ENCODE results near the gene EPHB1. TPM values are rescaled to one million over a fixed set of nuclear protein-coding genes. Genes with fewer than 3 reads are reported as not detected.

Gene EPHB1
- total RNA-seq, 2 donors from 2014 or later = 1.2 to 1.3 TPM

DNA sequence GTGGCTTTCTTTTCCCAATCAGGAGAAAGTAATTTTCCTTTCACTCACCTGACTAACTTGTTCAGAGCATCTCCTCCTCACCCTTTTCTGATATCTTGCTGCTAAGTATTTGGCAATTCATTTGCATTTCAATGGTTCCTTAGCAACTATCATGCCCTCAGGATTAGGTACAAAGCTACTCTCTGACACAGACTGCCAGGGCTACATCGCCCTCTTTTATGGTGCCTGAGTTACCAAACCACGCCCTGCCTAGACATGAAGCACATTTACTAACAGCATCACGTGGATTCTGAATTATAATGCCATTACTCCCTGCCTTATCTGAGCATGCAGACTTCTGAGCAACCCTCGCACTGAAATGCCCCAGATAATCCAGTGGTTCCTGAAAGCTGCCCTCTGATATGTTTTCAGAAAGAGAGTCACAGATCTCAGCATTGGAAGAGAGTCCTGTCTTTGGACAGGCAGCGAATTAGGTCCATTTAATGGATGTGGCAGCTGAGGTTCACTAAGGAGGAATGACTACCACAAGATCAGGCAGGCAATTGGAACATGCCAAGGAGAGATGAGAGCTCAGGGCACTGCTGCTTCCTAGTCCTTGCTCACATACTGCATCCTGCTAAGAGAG lies 14.5 kb downstream of the EPHB1 start:
- H3K27me3 Mint-ChIP-seq = peaks cover 5% of the 10 kb centered on the region
- no peaks in the 10 kb centered on the region for H3K9me3 Mint-ChIP-seq
- no peak overlapping the region for H3K4me3 Mint-ChIP-seq
- ATAC-seq (replicated peaks) = no peak
- H3K4me1 Mint-ChIP-seq = peaks cover 2% of the 10 kb centered on the region
- H3K27ac Mint-ChIP-seq = no peak overlapping the region
- no peaks in the 10 kb centered on the region for H3K36me3 Mint-ChIP-seq (ENCODE audit: low read depth)

DNA sequence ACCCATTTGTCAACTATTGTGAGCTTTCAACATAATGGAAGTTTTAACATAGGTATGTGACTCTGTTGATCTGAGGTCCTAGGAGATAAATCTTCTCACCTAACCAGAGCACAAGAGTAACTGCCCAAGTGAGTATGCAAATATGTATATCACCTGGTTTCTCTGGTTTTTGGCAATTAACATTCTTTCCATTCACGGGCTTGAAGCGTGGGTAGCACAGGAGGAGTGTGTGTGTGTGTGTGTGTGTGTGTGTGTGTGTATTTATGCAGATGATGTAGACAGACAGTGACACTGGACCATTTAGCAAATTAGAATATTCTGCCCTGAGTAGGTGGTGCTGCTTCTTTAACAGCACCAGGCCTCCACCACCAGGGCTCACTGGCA lies 15.0 kb downstream of the EPHB1 start:
- peaks cover 3% of the 10 kb centered on the region for H3K27me3 Mint-ChIP-seq
- H3K4me1 Mint-ChIP-seq = no peaks in the 10 kb centered on the region
- no peak overlapping the region for H3K27ac Mint-ChIP-seq
- no peaks in the 10 kb centered on the region for H3K36me3 Mint-ChIP-seq (ENCODE audit: low read depth)
- no peak for ATAC-seq (replicated peaks)
- no peak overlapping the region for H3K4me3 Mint-ChIP-seq
- H3K9me3 Mint-ChIP-seq = no peaks in the 10 kb centered on the region

DNA sequence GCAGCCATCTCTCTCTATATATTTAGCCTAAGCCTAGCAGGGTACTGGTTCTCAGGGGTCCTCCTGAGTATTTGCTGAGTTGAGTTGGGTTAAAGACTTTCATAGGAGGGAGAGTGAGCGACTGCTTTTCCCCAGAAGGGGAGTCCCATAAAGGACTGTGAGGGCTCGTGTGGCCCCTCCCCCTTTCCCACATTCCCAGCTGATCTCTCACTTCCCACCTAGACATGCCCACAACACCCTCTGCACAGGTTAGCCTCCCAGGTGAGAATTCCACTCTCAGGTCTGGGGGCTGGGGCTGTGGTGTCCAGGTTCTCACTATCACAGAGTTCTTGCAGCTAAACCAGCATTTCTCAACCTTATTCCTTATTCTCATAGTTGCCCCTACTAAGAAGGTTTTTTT lies 15.8 kb downstream of the EPHB1 start:
- Mint-ChIP-seq H3K4me1 (no peaks in the 10 kb centered on the region), H3K36me3 (ENCODE audit: low read depth) (no peaks in the 10 kb centered on the region), H3K27me3 (peaks cover 3% of the 10 kb centered on the region), H3K9me3 (no peaks in the 10 kb centered on the region), H3K4me3 (no peak overlapping the region), H3K27ac (no peak overlapping the region)
- no peak for ATAC-seq (replicated peaks)

DNA sequence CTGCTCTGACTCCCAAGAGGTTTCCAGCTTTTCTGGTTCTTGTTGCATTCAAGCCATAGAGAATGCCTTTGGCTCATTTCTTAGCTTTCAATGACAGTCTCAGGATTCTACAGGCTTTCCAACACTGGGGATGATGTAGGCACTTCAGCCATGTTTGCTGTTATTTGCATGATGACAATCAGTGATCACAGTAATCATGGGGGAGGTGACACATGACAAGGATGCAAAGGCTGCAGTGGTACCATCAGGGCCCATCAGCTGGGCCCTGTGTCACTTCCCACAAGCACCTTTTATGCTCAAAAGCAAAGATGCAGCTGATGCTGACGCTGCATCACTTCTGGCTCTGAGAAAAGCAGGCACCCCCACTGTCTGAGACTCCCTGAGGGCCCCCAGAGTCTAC lies 18.6 kb downstream of the EPHB1 start:
- Mint-ChIP-seq H3K27ac (no peak overlapping the region), H3K4me3 (no peak overlapping the region), H3K36me3 (ENCODE audit: low read depth) (no peaks in the 10 kb centered on the region), H3K9me3 (no peaks in the 10 kb centered on the region), H3K27me3 (peaks cover 1% of the 10 kb centered on the region), H3K4me1 (no peaks in the 10 kb centered on the region)
- no peak for ATAC-seq (replicated peaks)

DNA sequence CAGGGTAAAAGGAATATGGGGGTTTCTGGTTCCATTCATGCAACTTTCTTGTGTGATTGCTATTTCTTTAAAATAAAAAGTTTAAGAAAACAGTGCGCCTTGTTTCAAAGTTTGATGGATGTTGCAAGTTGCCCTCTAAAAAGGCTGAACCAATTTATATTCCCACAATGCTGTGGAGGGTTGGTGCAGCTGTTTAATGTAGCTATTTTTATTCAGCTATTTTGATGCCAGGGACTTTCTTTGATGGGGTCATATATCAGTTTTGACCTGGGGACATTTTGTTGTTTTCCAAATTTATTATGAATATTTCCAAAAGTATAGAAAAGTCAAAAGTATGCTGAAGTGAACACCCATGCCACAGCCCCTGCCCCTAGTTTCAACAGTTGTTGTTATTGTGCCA lies 20.5 kb downstream of the EPHB1 start:
- Mint-ChIP-seq H3K27ac (no peak overlapping the region), H3K27me3 (peaks cover 8% of the 10 kb centered on the region), H3K4me1 (no peaks in the 10 kb centered on the region), H3K9me3 (no peaks in the 10 kb centered on the region), H3K4me3 (no peak overlapping the region), H3K36me3 (ENCODE audit: low read depth) (no peaks in the 10 kb centered on the region)
- no peak for ATAC-seq (replicated peaks)

DNA sequence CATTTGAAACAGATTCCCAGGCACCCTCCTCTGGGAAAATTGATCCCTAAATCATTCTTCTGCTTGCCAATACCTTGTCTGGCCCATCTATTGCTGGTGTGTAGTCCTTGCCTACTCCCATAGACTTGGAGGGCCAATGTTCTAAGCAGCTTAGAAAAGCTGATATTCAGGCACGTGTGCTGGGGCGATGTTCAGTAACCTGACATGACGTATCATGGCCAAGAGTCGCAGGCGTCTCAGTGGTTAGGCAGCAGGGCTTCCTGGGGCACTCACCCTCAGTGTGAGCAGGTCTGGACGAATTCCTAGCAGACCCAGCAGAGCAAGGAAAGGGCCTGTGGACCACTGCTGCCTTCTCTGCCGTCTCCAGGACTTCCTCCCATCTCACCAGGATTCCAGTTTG lies 21.6 kb downstream of the EPHB1 start:
- Mint-ChIP-seq H3K9me3 (no peaks in the 10 kb centered on the region), H3K4me1 (no peaks in the 10 kb centered on the region), H3K4me3 (no peak overlapping the region), H3K27me3 (peaks cover 8% of the 10 kb centered on the region), H3K36me3 (ENCODE audit: low read depth) (no peaks in the 10 kb centered on the region), H3K27ac (no peak overlapping the region)
- no peak for ATAC-seq (replicated peaks)

DNA sequence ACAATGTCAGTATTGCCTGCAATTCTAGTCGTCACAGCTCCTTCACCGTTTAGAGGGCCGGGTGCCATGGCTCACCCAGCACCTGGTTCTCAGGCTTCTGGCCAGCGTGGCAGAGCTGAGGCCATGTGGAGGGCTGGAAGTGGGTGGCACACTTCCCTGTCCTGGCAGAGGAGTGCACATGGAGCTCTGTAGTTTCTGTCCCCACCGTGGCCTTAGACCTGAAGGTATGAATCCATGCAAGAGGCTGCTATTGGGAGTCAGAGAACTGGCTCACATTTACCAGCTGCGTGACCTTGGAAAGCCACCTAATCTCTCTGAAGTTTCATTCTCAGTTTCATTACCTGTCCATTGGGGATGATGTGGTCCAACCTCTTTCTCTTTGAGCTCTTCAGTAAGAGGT lies 22.2 kb downstream of the EPHB1 start:
- Mint-ChIP-seq H3K4me3 (no peak overlapping the region), H3K27ac (no peak overlapping the region), H3K9me3 (no peaks in the 10 kb centered on the region), H3K4me1 (no peaks in the 10 kb centered on the region), H3K27me3 (peaks cover 8% of the 10 kb centered on the region), H3K36me3 (ENCODE audit: low read depth) (no peaks in the 10 kb centered on the region)
- peak; percentile 48 for ATAC-seq (replicated peaks)

DNA sequence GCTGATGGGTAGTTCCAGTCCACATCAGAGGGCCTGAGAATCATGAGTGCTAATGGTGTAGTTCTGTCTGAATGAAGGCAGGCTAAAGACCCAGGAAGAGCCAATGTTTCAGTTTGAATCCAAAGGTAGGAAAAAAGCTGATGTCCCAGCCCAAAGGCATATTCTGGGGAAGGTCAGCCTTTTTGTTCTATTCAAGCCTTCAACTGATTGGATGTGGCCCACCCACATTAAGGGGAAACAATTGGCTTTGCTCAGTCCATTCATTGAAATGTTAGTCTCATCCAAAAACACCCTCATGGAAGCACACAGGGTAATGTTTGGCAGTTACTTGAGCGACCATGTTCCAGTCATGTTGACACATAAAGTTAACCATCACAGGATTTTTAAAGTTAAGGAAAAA lies 25.9 kb downstream of the EPHB1 start:
- no peak overlapping the region for H3K4me3 Mint-ChIP-seq
- no peak overlapping the region for H3K27ac Mint-ChIP-seq
- H3K36me3 Mint-ChIP-seq (ENCODE audit: low read depth) = no peaks in the 10 kb centered on the region
- H3K4me1 Mint-ChIP-seq = no peaks in the 10 kb centered on the region
- no peaks in the 10 kb centered on the region for H3K9me3 Mint-ChIP-seq
- no peak for ATAC-seq (replicated peaks)
- H3K27me3 Mint-ChIP-seq = peaks cover 11% of the 10 kb centered on the region

DNA sequence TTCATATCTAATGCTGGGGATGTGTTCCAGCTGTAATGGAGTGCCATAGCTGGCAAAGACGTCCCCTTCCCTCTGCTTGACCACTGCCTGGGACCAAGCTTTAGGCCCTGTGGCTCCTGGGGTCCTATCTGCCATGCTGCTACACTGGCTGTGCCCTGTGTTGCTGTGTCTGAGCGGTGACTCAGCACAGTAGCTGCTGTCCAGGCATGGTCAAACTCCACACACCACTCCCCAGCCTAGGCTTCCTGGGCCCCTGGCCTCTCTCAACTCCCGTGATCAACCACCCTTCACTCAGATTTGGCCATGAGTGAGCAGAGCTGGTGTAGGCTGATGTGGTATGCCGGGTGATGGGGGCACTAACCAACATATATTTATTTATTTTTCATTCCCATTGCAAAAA lies 27.0 kb downstream of the EPHB1 start:
- Mint-ChIP-seq H3K9me3 (no peaks in the 10 kb centered on the region), H3K27ac (no peak overlapping the region)
- ATAC-seq (replicated peaks) = no peak

DNA sequence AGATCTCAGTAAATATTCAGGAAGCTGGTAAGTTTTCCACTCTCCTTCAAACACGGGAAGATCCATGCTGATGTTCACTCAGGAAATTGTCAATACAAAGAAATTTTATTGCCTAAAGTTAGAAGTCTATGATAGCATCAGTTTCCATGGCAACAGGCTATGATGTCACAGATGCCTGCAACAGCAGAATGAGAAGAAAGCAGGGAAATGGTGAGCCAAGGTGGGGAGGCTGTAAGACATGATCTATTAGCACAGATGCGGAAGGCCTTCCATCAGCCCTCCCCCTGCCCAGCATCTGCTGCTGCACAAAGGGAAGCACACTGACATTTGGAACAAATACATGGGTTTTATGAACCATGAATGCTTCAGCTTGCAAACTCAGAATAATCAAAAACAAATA lies 28.6 kb downstream of the EPHB1 start:
- Mint-ChIP-seq H3K4me1 (no peaks in the 10 kb centered on the region), H3K36me3 (ENCODE audit: low read depth) (no peaks in the 10 kb centered on the region), H3K27ac (no peak overlapping the region), H3K27me3 (peaks cover 9% of the 10 kb centered on the region), H3K9me3 (no peaks in the 10 kb centered on the region), H3K4me3 (no peak overlapping the region)
- ATAC-seq (replicated peaks) = no peak

More for the DNA sequence above, 27.0 kb downstream of the EPHB1 start:
- Mint-ChIP-seq H3K36me3 (ENCODE audit: low read depth) (no peaks in the 10 kb centered on the region), H3K4me1 (no peaks in the 10 kb centered on the region), H3K4me3 (no peak overlapping the region), H3K27me3 (peaks cover 11% of the 10 kb centered on the region)

DNA sequence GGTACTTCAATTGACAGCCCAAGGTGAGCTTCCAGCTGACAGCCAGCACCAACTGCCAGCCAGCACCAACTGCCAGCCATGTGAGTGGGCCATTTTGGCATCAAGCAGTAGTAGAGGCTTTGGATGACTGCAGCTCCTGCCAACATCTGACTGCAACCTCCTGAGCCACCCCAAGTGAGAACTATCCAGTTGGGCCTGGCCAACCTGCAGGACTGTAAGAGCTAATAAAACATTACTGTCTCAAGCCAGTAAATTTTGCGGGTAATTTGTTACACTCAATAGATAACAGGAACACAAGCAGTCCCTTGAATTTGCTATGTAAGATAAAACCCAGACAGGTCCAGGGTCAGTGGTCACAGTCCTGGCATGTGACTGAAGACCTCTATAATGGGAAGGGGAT lies 29.7 kb downstream of the EPHB1 start:
- no peak overlapping the region for H3K27ac Mint-ChIP-seq
- H3K4me1 Mint-ChIP-seq = no peaks in the 10 kb centered on the region
- no peak for ATAC-seq (replicated peaks)
- no peaks in the 10 kb centered on the region for H3K36me3 Mint-ChIP-seq (ENCODE audit: low read depth)
- H3K4me3 Mint-ChIP-seq = no peak overlapping the region
- peaks cover 3% of the 10 kb centered on the region for H3K27me3 Mint-ChIP-seq
- no peaks in the 10 kb centered on the region for H3K9me3 Mint-ChIP-seq

DNA sequence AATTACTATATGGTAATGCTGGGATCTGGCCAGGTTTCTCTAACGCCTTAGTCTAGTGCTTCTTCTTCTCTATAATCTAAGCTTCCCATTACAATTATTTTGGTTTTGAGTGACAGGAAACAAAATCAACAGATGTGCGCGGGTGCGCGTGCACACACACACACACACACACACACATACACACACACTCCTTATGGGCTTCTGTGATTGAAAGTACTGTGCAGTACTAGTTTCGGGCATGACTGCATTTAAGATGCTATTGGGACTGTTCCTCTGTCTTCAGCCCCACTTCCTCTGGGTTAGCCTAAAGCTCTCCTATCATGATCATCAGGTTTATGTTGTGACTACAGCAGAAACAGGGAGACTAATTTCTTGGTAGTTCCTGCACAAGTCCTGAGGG lies 32.2 kb downstream of the EPHB1 start:
- ATAC-seq (replicated peaks) = peak; percentile 48
- Mint-ChIP-seq H3K27ac (no peak overlapping the region), H3K36me3 (ENCODE audit: low read depth) (no peaks in the 10 kb centered on the region), H3K9me3 (no peaks in the 10 kb centered on the region), H3K4me1 (no peaks in the 10 kb centered on the region), H3K27me3 (peaks cover 7% of the 10 kb centered on the region), H3K4me3 (no peak overlapping the region)

DNA sequence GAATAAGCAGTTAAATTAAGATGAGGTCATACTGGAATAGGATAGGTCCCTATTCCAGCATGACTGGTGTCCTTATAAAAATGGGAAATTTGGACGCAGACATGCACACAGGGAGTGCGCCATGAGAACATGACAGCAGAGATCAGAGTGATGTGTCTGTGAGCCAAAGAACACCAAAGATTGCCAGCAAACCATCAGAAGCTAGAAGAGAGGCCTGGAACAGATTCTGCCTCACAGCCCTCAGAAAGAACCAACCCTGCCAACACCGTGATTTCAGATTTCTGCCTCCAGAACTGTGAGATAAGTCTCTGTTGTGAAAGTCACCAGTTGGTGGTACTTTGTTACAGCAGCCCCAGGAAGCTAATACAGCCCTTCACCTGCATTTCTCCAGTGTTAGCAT lies 34.7 kb downstream of the EPHB1 start:
- Mint-ChIP-seq H3K4me1 (no peaks in the 10 kb centered on the region), H3K9me3 (no peaks in the 10 kb centered on the region), H3K36me3 (ENCODE audit: low read depth) (no peaks in the 10 kb centered on the region), H3K27me3 (peaks cover 7% of the 10 kb centered on the region), H3K27ac (no peak overlapping the region), H3K4me3 (no peak overlapping the region)
- no peak for ATAC-seq (replicated peaks)

DNA sequence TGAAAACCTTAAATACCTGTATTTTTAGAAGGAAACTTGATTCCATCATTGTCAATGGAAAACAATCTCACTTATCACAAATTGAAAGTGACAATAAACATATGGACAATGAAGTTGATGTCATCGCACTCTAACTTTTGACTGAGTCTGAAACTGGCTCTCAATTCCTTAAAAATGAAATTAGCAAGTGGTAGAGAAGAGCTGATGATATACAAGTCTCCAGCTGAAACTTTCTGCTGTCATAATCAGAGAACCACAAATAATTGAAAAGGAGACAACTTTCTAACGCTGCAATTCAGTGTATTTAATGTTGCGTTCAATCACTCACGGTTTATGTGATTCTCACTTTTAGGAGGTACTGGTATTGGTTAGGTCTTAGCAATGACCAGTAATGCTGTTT lies 37.5 kb downstream of the EPHB1 start:
- Mint-ChIP-seq H3K27ac (no peak overlapping the region), H3K4me3 (no peak overlapping the region), H3K4me1 (no peaks in the 10 kb centered on the region), H3K27me3 (peaks cover 3% of the 10 kb centered on the region), H3K9me3 (no peaks in the 10 kb centered on the region), H3K36me3 (ENCODE audit: low read depth) (no peaks in the 10 kb centered on the region)
- no peak for ATAC-seq (replicated peaks)

DNA sequence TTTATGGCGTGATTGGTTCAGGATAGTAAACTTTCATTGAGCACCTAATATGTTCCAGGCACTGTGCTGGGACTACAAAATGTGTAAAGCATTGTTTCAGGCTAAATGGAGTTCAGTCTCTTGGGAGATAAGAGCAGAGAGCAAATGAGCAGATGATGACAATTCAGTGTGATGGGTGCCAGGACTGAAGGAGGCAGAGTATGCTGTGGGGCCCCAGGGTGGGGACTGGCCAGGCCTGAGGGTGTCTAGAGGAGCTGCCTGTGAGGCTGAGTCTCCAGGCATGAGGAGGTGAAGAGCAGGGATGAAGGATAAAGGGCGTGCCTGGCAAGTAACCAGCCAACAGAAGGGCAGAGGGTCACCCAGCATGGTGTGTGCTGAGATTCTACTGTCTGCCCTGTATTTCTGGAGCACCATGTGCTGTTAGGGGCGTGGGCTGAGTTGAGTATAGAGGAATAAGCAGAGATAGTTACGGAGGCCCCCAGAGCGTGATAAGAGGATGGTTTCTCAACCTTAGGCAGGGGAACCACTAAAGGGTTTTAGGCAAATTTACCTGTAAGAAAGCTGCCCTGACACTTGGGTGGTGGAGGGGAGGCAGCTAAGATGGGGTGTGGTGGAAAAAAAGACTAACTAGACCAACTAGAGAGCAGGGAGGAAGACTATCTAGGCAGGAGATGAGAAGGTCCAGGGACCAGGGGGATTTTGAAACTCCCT lies 38.5 kb downstream of the EPHB1 start:
- H3K9me3 Mint-ChIP-seq = no peaks in the 10 kb centered on the region
- no peaks in the 10 kb centered on the region for H3K36me3 Mint-ChIP-seq (ENCODE audit: low read depth)
- no peak overlapping the region for H3K4me3 Mint-ChIP-seq
- no peak overlapping the region for H3K27ac Mint-ChIP-seq
- H3K4me1 Mint-ChIP-seq = no peaks in the 10 kb centered on the region
- H3K27me3 Mint-ChIP-seq = peaks cover 3% of the 10 kb centered on the region
- ATAC-seq (replicated peaks) = no peak
